Measurements from ENCODE around the gene YPEL4. TPM values are rescaled to one million over a fixed set of nuclear protein-coding genes. Genes with fewer than 3 reads are reported as not detected.

The YPEL4 gene
- 0.22 to 0.47 TPM (median 0.27 TPM) in 5 replicates for total RNA-seq (2022; extraction: Qiagen RNA extraction)

GRCh38 chr11:57649826-57650738 lies at the start of gene YPEL4:
Gene YPEL4 (minus strand): TSS chr11:57649912. CDS start chr11:57647107, 2,805 bp downstream.

DNA sequence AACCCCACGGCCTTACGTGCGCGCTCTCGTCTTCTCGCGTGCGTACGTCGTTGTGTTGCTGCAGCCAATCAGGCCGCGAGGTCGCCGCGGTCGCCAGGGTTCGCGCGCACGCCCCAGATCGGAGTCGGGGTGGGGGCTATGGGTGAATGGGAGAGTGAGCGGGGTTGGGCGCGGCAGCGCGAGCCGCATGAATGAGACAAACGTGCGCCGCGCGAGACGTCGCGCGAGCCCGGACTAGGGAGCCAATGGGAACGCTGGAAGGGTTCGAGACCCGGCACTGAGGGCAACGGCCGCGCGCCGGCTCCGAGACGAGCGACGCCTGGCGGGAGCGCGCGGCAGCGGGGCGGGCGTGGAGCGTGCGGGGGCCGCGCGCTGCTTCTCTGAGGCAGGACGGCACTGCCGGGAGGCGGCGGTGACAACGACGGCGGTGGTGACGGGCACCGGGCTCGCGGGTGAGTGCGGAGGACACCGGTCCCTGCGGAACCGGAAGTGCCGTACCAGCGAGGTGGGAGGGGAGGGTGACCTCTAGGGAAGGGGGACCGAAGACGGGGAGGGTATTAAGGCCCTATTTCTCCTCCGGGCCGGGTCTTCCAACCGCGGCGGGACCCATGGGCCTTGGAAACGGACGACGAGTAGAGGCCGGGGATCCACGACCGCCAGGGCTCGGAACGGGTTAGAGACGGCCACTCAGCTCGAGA lies 18.2 kb upstream of the YPEL4 start, which contains the start of gene ZDHHC5:
ZDHHC5 (plus strand) TSS at position 379 of the 698 bp plus-strand sequence. CDS start 4,977 bp downstream, outside the sequence.

DNA sequence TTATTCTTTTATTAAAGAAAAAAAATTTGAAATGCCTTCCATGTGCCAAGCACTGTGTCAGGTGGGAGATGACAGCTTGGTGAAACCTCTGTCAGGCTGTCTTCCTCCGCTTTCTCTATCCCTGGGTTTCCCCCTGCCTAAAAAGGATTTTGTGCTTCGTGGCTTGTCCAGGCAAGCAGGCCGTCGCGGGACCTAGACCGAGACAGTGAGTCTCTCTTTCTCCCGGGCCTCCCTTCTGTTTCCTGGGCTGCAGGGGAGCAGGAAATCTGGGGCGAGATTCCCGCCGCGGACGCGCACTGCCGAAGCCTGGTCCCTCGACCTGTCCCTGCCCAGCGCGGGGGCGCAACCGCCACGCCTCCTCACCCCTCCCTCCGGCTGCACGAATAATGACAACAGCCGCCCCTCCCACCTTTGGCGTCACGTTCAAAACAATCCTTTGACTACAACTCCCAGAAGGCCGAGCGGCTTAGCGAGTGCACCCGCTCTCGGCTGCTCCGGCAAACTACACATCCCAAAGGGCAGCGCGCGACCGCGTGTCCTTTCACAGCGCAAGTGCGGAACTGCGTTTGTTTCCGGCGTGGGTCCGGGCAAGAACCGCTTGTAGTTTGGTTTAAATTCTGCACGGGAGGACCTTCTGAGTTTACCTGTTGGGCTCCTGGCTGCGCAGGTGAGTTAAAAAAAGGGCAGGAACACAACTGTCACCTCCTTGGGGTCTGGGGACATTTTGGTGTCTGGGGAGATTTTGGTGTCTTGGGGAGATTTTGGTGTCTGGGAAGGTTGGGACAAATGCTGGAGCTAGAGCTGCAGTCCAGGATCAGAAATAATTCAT lies 7.7 kb upstream of the YPEL4 start, which contains the start of gene CLP1:
CLP1 (plus strand) TSS at position 569 of the 829 bp plus-strand sequence. CDS start 1,715 bp downstream, outside the sequence.

GRCh38 chr11:57597461-57597915 lies 52.2 kb downstream of the YPEL4 start, which contains the start of gene SERPING1:
Gene SERPING1 (plus strand): TSS chr11:57597685. CDS start chr11:57598271, 586 bp downstream.

Other genes starting within 250 kb of the YPEL4 start
- gene SLC43A3, start 222.8 kb downstream of the YPEL4 start, total RNA-seq (2022; extraction: Qiagen RNA extraction) = 0.36 to 0.72 TPM (median 0.46 TPM) in 5 replicates
- 59.0 to 127 TPM (median 116 TPM) in 5 replicates for gene RTN4RL2, start 189.4 kb downstream of the YPEL4 start, total RNA-seq (2022; extraction: Qiagen RNA extraction)
- 2.7 to 3.2 TPM (median 3.1 TPM) in 5 replicates for gene SLC43A1, start 134.2 kb downstream of the YPEL4 start, total RNA-seq (2022; extraction: Qiagen RNA extraction)
- 161 to 178 TPM (median 168 TPM) in 5 replicates for gene TIMM10, start 119.2 kb downstream of the YPEL4 start, total RNA-seq (2022; extraction: Qiagen RNA extraction)
- not detected in 5 replicates for gene SMTNL1, start 112.3 kb downstream of the YPEL4 start, total RNA-seq (2022; extraction: Qiagen RNA extraction)
- 31.0 to 34.0 TPM (median 32.4 TPM) in 5 replicates for gene UBE2L6, start 82.2 kb downstream of the YPEL4 start, total RNA-seq (2022; extraction: Qiagen RNA extraction)
- 0.38 to 0.85 TPM (median 0.66 TPM) in 5 replicates for gene SERPING1, start 52.2 kb downstream of the YPEL4 start, total RNA-seq (2022; extraction: Qiagen RNA extraction)
- 27.6 to 32.6 TPM (median 29.4 TPM) in 5 replicates for gene CLP1, start 7.8 kb upstream of the YPEL4 start, total RNA-seq (2022; extraction: Qiagen RNA extraction)
- gene ZDHHC5, start 18.2 kb upstream of the YPEL4 start, total RNA-seq (2022; extraction: Qiagen RNA extraction) = 67.9 to 77.1 TPM (median 72.5 TPM) in 5 replicates
- gene MED19, start 62.3 kb upstream of the YPEL4 start, total RNA-seq (2022; extraction: Qiagen RNA extraction) = 29.7 to 35.5 TPM (median 32.1 TPM) in 5 replicates
- gene TMX2, start 62.7 kb upstream of the YPEL4 start, total RNA-seq (2022; extraction: Qiagen RNA extraction) = 145 to 167 TPM (median 157 TPM) in 5 replicates
- gene SELENOH, start 91.6 kb upstream of the YPEL4 start, total RNA-seq (2022; extraction: Qiagen RNA extraction) = 107 to 150 TPM (median 144 TPM) in 5 replicates
- gene BTBD18, start 101.9 kb upstream of the YPEL4 start, total RNA-seq (2022; extraction: Qiagen RNA extraction) = not detected in 5 replicates
- 55.5 to 67.5 TPM (median 65.0 TPM) in 5 replicates for gene CTNND1, start 111.9 kb upstream of the YPEL4 start, total RNA-seq (2022; extraction: Qiagen RNA extraction)

Data from A549 treated with CORT108297 at 1 μM for 4 hours (cell line).